SIG-M5 treated with dmso at 0.1 percent for 504 hours (cell line): ENCODE results near the gene CFAP107.
"Not testable (repeated sequence)": the region's sequence is repeated elsewhere in the genome, so short reads cannot be mapped to it uniquely, and the experiment has no call there.

Source experiments
- DNase-seq: peaks from one replicate; lab custom pipeline; 2025; ENCODE audit not compliant: unreplicated experiment; lab: John Stamatoyannopoulos, UW

CFAP107 gene

GRCh38 chr1:12776801-12777557, 31.0 kb downstream of the CFAP107 start:
- DNase-seq = no peak

- DNase-seq = no peak
Observed at GRCh38 chr1:12778061-12778460, 32.1 kb downstream of the CFAP107 start.

- DNase-seq = no peak
Observed at GRCh38 chr1:12778907-12779306, 32.9 kb downstream of the CFAP107 start.

- DNase-seq = not testable (repeated sequence)
Observed at GRCh38 chr1:12781488-12781887, 35.5 kb downstream of the CFAP107 start.

- not testable (repeated sequence) for DNase-seq
Observed at GRCh38 chr1:12783783-12784182, 37.8 kb downstream of the CFAP107 start.

- not testable (repeated sequence) for DNase-seq
Observed at GRCh38 chr1:12784729-12785128, 38.7 kb downstream of the CFAP107 start.

GRCh38 chr1:12791097-12791496, 45.1 kb downstream of the CFAP107 start, which contains the start of gene PRAMEF1:
PRAMEF1 (plus strand) TSS chr1:12791397; CDS start chr1:12793228, 1,831 bp downstream.
- DNase-seq = not testable (repeated sequence)

GRCh38 chr1:12798911-12799310, 52.9 kb downstream of the CFAP107 start:
- DNase-seq = no peak

- DNase-seq = no peak
Observed at GRCh38 chr1:12799730-12800129, 53.7 kb downstream of the CFAP107 start.

- no peak for DNase-seq
Observed at GRCh38 chr1:12809933-12810332, 63.9 kb downstream of the CFAP107 start.

- DNase-seq = no peak
Observed at GRCh38 chr1:12810691-12811408, 64.8 kb downstream of the CFAP107 start.

GRCh38 chr1:12811409-12811784, 65.4 kb downstream of the CFAP107 start:
- DNase-seq = no peak
